ENCODE results near the gene EI24.

The EI24 gene

DNA sequence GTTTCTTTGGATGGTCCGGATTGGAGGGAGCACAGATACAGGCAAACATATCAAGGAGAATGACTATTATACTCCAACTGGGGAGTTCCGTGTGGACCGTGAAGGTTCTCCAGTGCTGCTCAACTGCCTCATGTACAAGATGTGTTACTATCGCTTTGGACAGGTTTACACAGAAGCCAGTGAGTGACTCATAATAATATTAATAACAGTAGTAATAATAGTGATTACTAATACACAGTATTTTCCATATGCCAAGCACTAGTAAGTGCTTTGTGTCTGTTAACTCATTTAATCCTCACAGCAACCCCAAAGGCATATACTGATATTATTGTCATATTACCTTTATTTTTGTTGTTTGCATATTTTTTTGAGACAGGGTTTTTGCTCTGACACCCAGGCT is 49.1 kb downstream of the EI24 start:
- no CpG with 5 or more reads among the region's 4 CpGs for WGBS (ENCODE audit: extremely low coverage, insufficient coverage, insufficient read length)
- Histone ChIP-seq H3K4me1 (ENCODE audit: control insufficient read depth in 1 of 2, insufficient read depth in 2 of 2, low read length in 2 of 2) (no peaks in the 10 kb centered on the region), H2BK12ac (ENCODE audit: low read length) (no peak overlapping the region), H3K9ac (ENCODE audit: low read length) (no peak overlapping the region), H3K36me3 (ENCODE audit: control insufficient read depth in 1 of 2, insufficient read depth in 2 of 2, low read length in 2 of 2) (peaks cover 25 to 48% of the 10 kb centered on the region in 2 experiments), H3K27me3 (ENCODE audit: insufficient read depth, low read length) (no peaks in the 10 kb centered on the region), H2AFZ (ENCODE audit: insufficient read depth, low read length, poor library complexity) (no peak overlapping the region), H2BK120ac (ENCODE audit: insufficient read depth, low read length, poor library complexity) (no peak overlapping the region), H2AK5ac (ENCODE audit: low read length) (no peak overlapping the region), H4K8ac (ENCODE audit: low read depth, low read length) (no peak overlapping the region), H3K79me1 (ENCODE audit: low read length) (no peaks in the 10 kb centered on the region), H3K14ac (ENCODE audit: low read length) (no peak overlapping the region), H3K18ac (ENCODE audit: low read length) (no peak overlapping the region), H3K4me2 (ENCODE audit: low read length) (no peak overlapping the region), H4K91ac (ENCODE audit: low read depth, low read length) (no peak overlapping the region), H3K79me2 (ENCODE audit: control insufficient read depth, insufficient read depth, low read length, poor library complexity) (no peaks in the 10 kb centered on the region), H2BK5ac (ENCODE audit: low read depth, low read length, poor library complexity) (no peak overlapping the region), H3K4me3 (ENCODE audit: low read depth, low read length) (no peak overlapping the region), H3K9me3 (ENCODE audit: insufficient read depth, low read depth, low read length) (no peaks in the 10 kb centered on the region), H4K12ac (ENCODE audit: low read depth, low read length) (no peak overlapping the region), H3K4ac (ENCODE audit: low read depth, low read length) (no peak overlapping the region), H3K23ac (ENCODE audit: low read length) (no peak overlapping the region), H3K27ac (ENCODE audit: low read depth, low read length) (no peak overlapping the region)
- DNase-seq: no peak

DNA sequence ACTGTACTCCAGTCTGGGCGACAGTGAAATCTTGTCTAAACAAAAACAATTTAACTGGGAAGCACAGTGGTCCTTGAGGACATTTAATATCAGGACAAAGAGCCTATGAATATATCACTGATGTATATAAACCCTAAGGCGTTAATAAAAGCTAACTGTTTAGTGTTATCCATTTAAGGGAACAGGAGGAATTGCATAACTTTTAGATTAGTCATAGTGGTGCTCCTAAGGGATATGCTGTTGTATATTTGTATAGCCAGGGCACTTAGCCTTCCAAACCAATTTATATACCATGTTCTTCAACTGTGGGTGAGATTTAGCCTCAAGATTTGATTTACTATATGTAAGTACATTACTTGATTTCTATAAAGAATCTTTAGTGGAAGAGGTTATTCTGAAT is 52.7 kb downstream of the EI24 start:
- no peak overlapping the region for H2BK120ac ChIP-seq (ENCODE audit: insufficient read depth, low read length, poor library complexity)
- H3K36me3 ChIP-seq (ENCODE audit: control insufficient read depth in 1 of 2, insufficient read depth in 2 of 2, low read length in 2 of 2): peaks cover 14 to 29% of the 10 kb centered on the region in 2 experiments
- H3K79me2 ChIP-seq (ENCODE audit: control insufficient read depth, insufficient read depth, low read length, poor library complexity): peaks cover 4% of the 10 kb centered on the region
- H3K4me1 ChIP-seq (ENCODE audit: control insufficient read depth in 1 of 2, insufficient read depth in 2 of 2, low read length in 2 of 2): peaks cover 0 to 3% of the 10 kb centered on the region in 2 experiments
- no peak overlapping the region for H4K91ac ChIP-seq (ENCODE audit: low read depth, low read length)
- no peak overlapping the region for H4K12ac ChIP-seq (ENCODE audit: low read depth, low read length)
- no peak overlapping the region for H3K14ac ChIP-seq (ENCODE audit: low read length)
- H3K9ac ChIP-seq (ENCODE audit: low read length): no peak overlapping the region
- H4K8ac ChIP-seq (ENCODE audit: low read depth, low read length): no peak overlapping the region
- H3K9me3 ChIP-seq (ENCODE audit: insufficient read depth, low read depth, low read length): no peaks in the 10 kb centered on the region
- H2AK5ac ChIP-seq (ENCODE audit: low read length): no peak overlapping the region
- no peak overlapping the region for H3K23ac ChIP-seq (ENCODE audit: low read length)
- peaks cover 9% of the 10 kb centered on the region for H3K79me1 ChIP-seq (ENCODE audit: low read length)
- no peaks in the 10 kb centered on the region for H3K27me3 ChIP-seq (ENCODE audit: insufficient read depth, low read length)
- no CpG with 5 or more reads among the region's 2 CpGs for WGBS (ENCODE audit: extremely low coverage, insufficient coverage, insufficient read length)
- no peak overlapping the region for H3K27ac ChIP-seq (ENCODE audit: low read depth, low read length)
- H3K4me2 ChIP-seq (ENCODE audit: low read length): no peak overlapping the region
- H3K4ac ChIP-seq (ENCODE audit: low read depth, low read length): no peak overlapping the region
- H2BK5ac ChIP-seq (ENCODE audit: low read depth, low read length, poor library complexity): no peak overlapping the region
- H3K18ac ChIP-seq (ENCODE audit: low read length): no peak overlapping the region
- H2BK12ac ChIP-seq (ENCODE audit: low read length): no peak overlapping the region
- H2AFZ ChIP-seq (ENCODE audit: insufficient read depth, low read length, poor library complexity): no peak overlapping the region
- no peak overlapping the region for H3K4me3 ChIP-seq (ENCODE audit: low read depth, low read length)
- DNase-seq: peak in 1 of 2 donors; percentile 36

GRCh38 chr11:125623064-125623463 is 53.8 kb downstream of the EI24 start:
- no peak overlapping the region for H3K4me3 ChIP-seq (ENCODE audit: low read depth, low read length)
- no peak overlapping the region for H2BK120ac ChIP-seq (ENCODE audit: insufficient read depth, low read length, poor library complexity)
- H2BK12ac ChIP-seq (ENCODE audit: low read length): no peak overlapping the region
- no peak overlapping the region for H3K9ac ChIP-seq (ENCODE audit: low read length)
- no peaks in the 10 kb centered on the region for H3K27me3 ChIP-seq (ENCODE audit: insufficient read depth, low read length)
- no peak overlapping the region for H2AK5ac ChIP-seq (ENCODE audit: low read length)
- H4K12ac ChIP-seq (ENCODE audit: low read depth, low read length): no peak overlapping the region
- H4K8ac ChIP-seq (ENCODE audit: low read depth, low read length): no peak overlapping the region
- peaks cover 14 to 29% of the 10 kb centered on the region in 2 experiments for H3K36me3 ChIP-seq (ENCODE audit: control insufficient read depth in 1 of 2, insufficient read depth in 2 of 2, low read length in 2 of 2)
- no peak overlapping the region for H3K18ac ChIP-seq (ENCODE audit: low read length)
- peaks cover 0 to 3% of the 10 kb centered on the region in 2 experiments for H3K4me1 ChIP-seq (ENCODE audit: control insufficient read depth in 1 of 2, insufficient read depth in 2 of 2, low read length in 2 of 2)
- H3K79me2 ChIP-seq (ENCODE audit: control insufficient read depth, insufficient read depth, low read length, poor library complexity): peaks cover 4% of the 10 kb centered on the region
- peak in 1 of 2 donors; percentile 54 for DNase-seq
- no peak overlapping the region for H3K23ac ChIP-seq (ENCODE audit: low read length)
- peaks cover 9% of the 10 kb centered on the region for H3K79me1 ChIP-seq (ENCODE audit: low read length)
- no peak overlapping the region for H3K4ac ChIP-seq (ENCODE audit: low read depth, low read length)
- H4K91ac ChIP-seq (ENCODE audit: low read depth, low read length): no peak overlapping the region
- no peaks in the 10 kb centered on the region for H3K9me3 ChIP-seq (ENCODE audit: insufficient read depth, low read depth, low read length)
- no peak overlapping the region for H3K4me2 ChIP-seq (ENCODE audit: low read length)
- no peak overlapping the region for H2AFZ ChIP-seq (ENCODE audit: insufficient read depth, low read length, poor library complexity)
- no peak overlapping the region for H2BK5ac ChIP-seq (ENCODE audit: low read depth, low read length, poor library complexity)
- H3K27ac ChIP-seq (ENCODE audit: low read depth, low read length): no peak overlapping the region
- H3K14ac ChIP-seq (ENCODE audit: low read length): no peak overlapping the region
- no CpG with 5 or more reads among the region's 1 CpG for WGBS (ENCODE audit: extremely low coverage, insufficient coverage, insufficient read length)

DNA sequence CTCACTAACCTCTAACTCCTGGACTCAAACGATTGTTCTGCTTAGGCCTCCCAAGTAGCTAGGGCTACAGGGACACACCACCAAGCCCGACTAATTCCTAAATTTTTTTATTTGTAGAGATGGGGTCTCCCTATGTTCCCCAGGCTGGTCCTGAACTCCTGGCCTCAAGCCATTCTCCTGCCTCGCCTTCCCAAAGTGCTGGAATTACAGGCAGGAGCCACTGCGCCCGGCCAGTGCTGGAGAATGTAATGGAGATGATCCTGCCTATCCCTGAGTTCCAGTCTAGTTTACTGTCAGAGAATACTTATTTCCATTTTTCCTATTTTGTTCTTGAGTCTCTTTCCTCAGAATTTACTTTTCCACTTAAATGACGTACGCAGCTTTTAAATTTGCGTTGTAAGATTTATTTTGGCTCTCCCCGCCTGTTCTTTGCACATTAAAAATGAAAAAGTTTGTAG is 55.5 kb downstream of the EI24 start, which contains the start of gene CHEK1:
Gene CHEK1, plus strand, starts transcription at position 408 of the 458 bp plus-strand sequence. CDS start 1,606 bp downstream, outside the sequence.
- no CpG with 5 or more reads among the region's 9 CpGs for WGBS (ENCODE audit: extremely low coverage, insufficient coverage, insufficient read length)

More for the DNA sequence above, 55.5 kb downstream of the EI24 start, which contains the start of gene CHEK1:
- Histone ChIP-seq H4K8ac (ENCODE audit: low read depth, low read length) (peak within 1 kb of the TSS; percentile 90), H3K9ac (ENCODE audit: low read length) (peak within 1 kb of the TSS; percentile 85), H3K79me2 (ENCODE audit: control insufficient read depth, insufficient read depth, low read length, poor library complexity) (peaks cover 4% of the 10 kb centered on the region), H3K4ac (ENCODE audit: low read depth, low read length) (peak within 1 kb of the TSS; percentile 22), H2BK5ac (ENCODE audit: low read depth, low read length, poor library complexity) (peak within 1 kb of the TSS; percentile 86), H3K23ac (ENCODE audit: low read length) (no peak within 1 kb of the TSS), H3K27ac (ENCODE audit: low read depth, low read length) (peak within 1 kb of the TSS; percentile 96), H3K27me3 (ENCODE audit: insufficient read depth, low read length) (no peaks in the 10 kb centered on the region), H3K4me3 (ENCODE audit: low read depth, low read length) (peak within 1 kb of the TSS; percentile 79), H3K4me1 (ENCODE audit: control insufficient read depth in 1 of 2, insufficient read depth in 2 of 2, low read length in 2 of 2) (peaks cover 0 to 3% of the 10 kb centered on the region in 2 experiments), H3K79me1 (ENCODE audit: low read length) (peaks cover 9% of the 10 kb centered on the region), H3K14ac (ENCODE audit: low read length) (peak within 1 kb of the TSS; percentile 93), H4K12ac (ENCODE audit: low read depth, low read length) (peak within 1 kb of the TSS; percentile 79), H2AFZ (ENCODE audit: insufficient read depth, low read length, poor library complexity) (peak within 1 kb of the TSS; percentile 71), H3K36me3 (ENCODE audit: control insufficient read depth in 1 of 2, insufficient read depth in 2 of 2, low read length in 2 of 2) (peaks cover 7 to 20% of the 10 kb centered on the region in 2 experiments), H3K18ac (ENCODE audit: low read length) (peak within 1 kb of the TSS; percentile 64), H3K4me2 (ENCODE audit: low read length) (peak within 1 kb of the TSS; percentile 66), H2BK12ac (ENCODE audit: low read length) (no peak within 1 kb of the TSS), H4K91ac (ENCODE audit: low read depth, low read length) (peak within 1 kb of the TSS; percentile 79), H2AK5ac (ENCODE audit: low read length) (no peak within 1 kb of the TSS), H2BK120ac (ENCODE audit: insufficient read depth, low read length, poor library complexity) (peak within 1 kb of the TSS; percentile 79), H3K9me3 (ENCODE audit: insufficient read depth, low read depth, low read length) (no peaks in the 10 kb centered on the region)
- no peak for DNase-seq

All from trophoblast cell (in vitro differentiated cells and primary cell).